Measurements from ENCODE around the gene ZNF26. TPM values are rescaled to one million over a fixed set of nuclear protein-coding genes. Genes with fewer than 3 reads are reported as not detected.

Gene ZNF26
- total RNA-seq, 1 experiment from 2014 or later: 22.1 TPM

GRCh38 chr12:133010657-133011297, 24.6 kb downstream of the ZNF26 start:
- TF ChIP-seq SIN3A (IDR thresholded peaks at IDR 0.05; ENCODE audit: borderline replicate concordance, insufficient read depth, low read depth, low read length): no peak
- TF ChIP-seq POLR2AphosphoS5 (IDR thresholded peaks at IDR 0.05; ENCODE audit: low read depth, low read length): no peak
- TF ChIP-seq TCF7L2 (IDR thresholded peaks at IDR 0.05; ENCODE audit: low read depth, low read length): no peak
- TF ChIP-seq REST (IDR thresholded peaks at IDR 0.05; ENCODE audit: insufficient read depth in 1 of 2, low read depth in 2 of 2, low read length in 1 of 2): no peak
- TF ChIP-seq, protein P1, sequence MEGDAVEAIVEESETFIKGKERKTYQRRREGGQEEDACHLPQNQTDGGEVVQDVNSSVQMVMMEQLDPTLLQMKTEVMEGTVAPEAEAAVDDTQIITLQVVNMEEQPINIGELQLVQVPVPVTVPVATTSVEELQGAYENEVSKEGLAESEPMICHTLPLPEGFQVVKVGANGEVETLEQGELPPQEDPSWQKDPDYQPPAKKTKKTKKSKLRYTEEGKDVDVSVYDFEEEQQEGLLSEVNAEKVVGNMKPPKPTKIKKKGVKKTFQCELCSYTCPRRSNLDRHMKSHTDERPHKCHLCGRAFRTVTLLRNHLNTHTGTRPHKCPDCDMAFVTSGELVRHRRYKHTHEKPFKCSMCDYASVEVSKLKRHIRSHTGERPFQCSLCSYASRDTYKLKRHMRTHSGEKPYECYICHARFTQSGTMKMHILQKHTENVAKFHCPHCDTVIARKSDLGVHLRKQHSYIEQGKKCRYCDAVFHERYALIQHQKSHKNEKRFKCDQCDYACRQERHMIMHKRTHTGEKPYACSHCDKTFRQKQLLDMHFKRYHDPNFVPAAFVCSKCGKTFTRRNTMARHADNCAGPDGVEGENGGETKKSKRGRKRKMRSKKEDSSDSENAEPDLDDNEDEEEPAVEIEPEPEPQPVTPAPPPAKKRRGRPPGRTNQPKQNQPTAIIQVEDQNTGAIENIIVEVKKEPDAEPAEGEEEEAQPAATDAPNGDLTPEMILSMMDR (IDR thresholded peaks at IDR 0.05): no peak
- DNase-seq (ENCODE audit: low read depth, low spot score) (no peak), ATAC-seq (no peak)
- H3K27me3 ChIP-seq (ENCODE audit: control insufficient read depth, insufficient read depth, low read length): no peaks in the 10 kb centered on the region
- no peak overlapping the region for H3K4me3 ChIP-seq (ENCODE audit: low read depth in 2 of 2, low read length in 2 of 2)
- H3K27ac ChIP-seq (ENCODE audit: low read length): no peak overlapping the region
- ChIA-PET CTCF (no interaction called here), POLR2A (no interaction called here)
- H3K9me3 ChIP-seq (ENCODE audit: control insufficient read depth, insufficient read depth, low read depth, low read length): peaks cover 81% of the 10 kb centered on the region
- TSS peak; percentile 48 for BruUV-seq (replicated peaks)
- H3K36me3 ChIP-seq (ENCODE audit: control insufficient read depth, insufficient read depth, low read length): peaks cover 9% of the 10 kb centered on the region
- in situ Hi-C loops (cut with HindIII; ENCODE audit: low pct_unique_long_range_greater_than_20kb, low sequenced_read_pairs) (no loop called here), intact Hi-C loops (cut with micrococcal nuclease; ENCODE audit: unreplicated experiment) (no loop called here)
- no peaks in the 10 kb centered on the region for H3K4me1 ChIP-seq (ENCODE audit: control insufficient read depth, insufficient read depth, low read length)

DNA sequence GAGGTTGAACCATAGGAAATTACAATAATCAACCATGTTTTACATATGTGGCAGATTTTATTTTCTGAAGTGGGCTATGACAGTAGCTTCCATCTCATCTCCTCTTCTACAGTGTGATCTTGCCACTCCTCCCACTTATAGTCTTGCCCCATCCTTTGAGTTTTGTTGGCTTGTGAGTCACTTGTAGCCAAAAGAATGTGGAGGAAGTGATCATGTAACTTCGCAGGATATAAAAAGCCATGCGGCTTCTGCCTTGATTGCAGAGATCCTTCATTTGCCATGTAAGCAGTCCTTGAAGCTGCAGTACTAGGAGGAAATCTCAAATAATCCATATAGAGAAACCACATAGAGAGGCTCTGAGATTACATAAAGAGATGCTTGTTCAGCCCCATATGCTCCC, 37.4 kb downstream of the ZNF26 start:
- H3K4me1 ChIP-seq (ENCODE audit: control insufficient read depth, insufficient read depth, low read length): no peaks in the 10 kb centered on the region
- TF ChIP-seq SIN3A (IDR thresholded peaks at IDR 0.05; ENCODE audit: borderline replicate concordance, insufficient read depth, low read depth, low read length) (no peak), REST (IDR thresholded peaks at IDR 0.05; ENCODE audit: insufficient read depth in 1 of 2, low read depth in 2 of 2, low read length in 1 of 2) (no peak), POLR2AphosphoS5 (IDR thresholded peaks at IDR 0.05; ENCODE audit: low read depth, low read length) (no peak), TCF7L2 (IDR thresholded peaks at IDR 0.05; ENCODE audit: low read depth, low read length) (no peak)
- TF ChIP-seq, protein P1 (IDR thresholded peaks at IDR 0.05): no peak
- no peak overlapping the region for H3K4me3 ChIP-seq (ENCODE audit: low read depth in 2 of 2, low read length in 2 of 2)
- intact Hi-C loops (cut with micrococcal nuclease; ENCODE audit: unreplicated experiment) (no loop called here), in situ Hi-C loops (cut with HindIII; ENCODE audit: low pct_unique_long_range_greater_than_20kb, low sequenced_read_pairs) (no loop called here)
- peaks cover 3% of the 10 kb centered on the region; the same call in 1 of the 2 replicates for H3K9me3 ChIP-seq (ENCODE audit: control insufficient read depth, insufficient read depth, low read depth, low read length)
- no TSS peak for BruUV-seq (replicated peaks)
- CTCF ChIA-PET: no interaction called here
- POLR2A ChIA-PET: no interaction called here
- DNase-seq (ENCODE audit: low read depth, low spot score) (no peak), ATAC-seq (no peak)
- no peaks in the 10 kb centered on the region; the same call in 1 of the 2 replicates for H3K36me3 ChIP-seq (ENCODE audit: control insufficient read depth, insufficient read depth, low read length)
- no peak overlapping the region for H3K27ac ChIP-seq (ENCODE audit: low read length)
- H3K27me3 ChIP-seq (ENCODE audit: control insufficient read depth, insufficient read depth, low read length): no peaks in the 10 kb centered on the region
